GM18499 (cell line): ENCODE results near the gene PALB2.

Experiments
- ATAC-seq: cut with Tn5 transposase; IDR thresholded peaks from one replicate; pipeline ENCODE4 v1.9.1; 2021; ENCODE audit warnings: moderate number of reproducible peaks; ENCODE audit not compliant: insufficient read depth, unreplicated experiment

Gene PALB2

DNA sequence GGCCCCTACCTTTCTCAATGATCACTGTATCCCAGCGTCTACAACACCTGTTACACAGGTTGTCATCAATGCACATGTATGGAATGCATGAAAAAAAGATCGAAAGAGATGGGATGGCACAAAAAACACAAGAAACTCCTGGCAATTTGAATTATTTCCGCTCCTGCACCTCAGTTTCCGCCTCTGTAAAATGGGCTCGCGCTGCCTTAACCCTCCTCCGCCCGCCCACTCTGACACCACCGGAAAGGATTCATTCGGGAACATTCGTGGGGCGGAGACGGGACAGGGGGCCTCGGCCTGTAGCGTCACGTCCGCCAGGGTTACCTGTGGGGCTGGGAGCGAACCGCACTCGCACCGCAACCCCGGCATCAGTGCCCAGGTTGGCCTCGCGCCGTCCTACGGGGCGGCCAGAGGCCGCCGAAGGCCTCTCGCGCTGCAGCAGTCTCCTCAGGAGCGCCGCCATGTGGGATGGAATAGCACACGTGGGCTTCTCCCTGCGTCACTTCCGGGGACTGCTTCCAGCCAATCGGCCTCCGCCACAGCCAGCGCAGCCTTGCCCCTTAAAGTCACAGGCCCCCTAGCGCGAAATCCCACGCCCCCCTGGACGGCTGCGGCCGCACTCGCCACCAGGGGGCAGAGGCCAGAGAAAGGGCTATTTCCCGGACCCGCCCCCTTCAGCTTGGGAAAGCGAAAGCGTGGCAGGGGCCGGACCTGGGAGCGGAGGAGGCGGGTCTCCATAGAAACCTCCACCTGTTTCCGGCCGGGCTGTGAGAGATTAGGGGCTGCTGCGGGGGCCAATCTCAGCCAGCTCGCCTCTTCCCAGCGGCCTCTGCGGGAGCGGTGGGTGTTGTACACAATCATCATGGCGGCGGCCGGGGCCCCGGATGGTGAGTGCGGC is 84.0 kb downstream of the PALB2 start, which contains the start of the genes EARS2 and UBFD1:
Gene EARS2, minus strand, starts transcription at position 470 of the 898 bp plus-strand sequence. Its CDS starts 7 bp downstream, at position 463.
Gene UBFD1, plus strand, starts transcription at position 847 of the 898 bp plus-strand sequence. Its CDS starts 16 bp downstream, at position 863.
- ATAC-seq: peak; percentile 83

DNA sequence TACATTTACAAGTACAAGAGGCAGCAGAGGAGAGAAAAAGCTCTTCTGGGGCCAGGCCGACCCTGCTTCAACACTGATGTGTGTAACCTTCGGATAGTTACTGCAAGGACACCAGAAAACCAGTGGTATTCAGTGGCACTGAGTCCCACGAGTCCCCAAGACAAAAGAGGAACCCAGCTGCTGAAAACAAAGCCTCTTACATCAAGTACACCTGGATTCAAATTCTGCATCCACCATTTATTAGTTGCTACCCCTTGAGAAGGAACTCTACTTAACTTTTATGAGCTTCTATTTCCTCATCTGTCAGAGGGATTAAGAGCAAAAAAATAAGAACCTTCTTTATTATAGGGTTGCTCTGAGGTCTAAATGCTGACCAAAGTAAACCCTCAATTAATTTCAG is 86.6 kb downstream of the PALB2 start:
- no peak for ATAC-seq
